ENCODE data around the gene SUGCT.

SUGCT gene

GRCh38 chr7:40329601-40330153 is 194.9 kb downstream of the SUGCT start:
- ATAC-seq (no peak), DNase-seq (no peak)

GRCh38 chr7:40330408-40330807 is 195.6 kb downstream of the SUGCT start:
- no peak for ATAC-seq

GRCh38 chr7:40331915-40332314 is 197.1 kb downstream of the SUGCT start:
- ATAC-seq, result no peak
- no peak for DNase-seq

More at GRCh38 chr7:40330408-40330807, 195.6 kb downstream of the SUGCT start:
- no peak for DNase-seq

GRCh38 chr7:40332516-40332915 is 197.7 kb downstream of the SUGCT start:
- no peak for DNase-seq

GRCh38 chr7:40341836-40342235 is 207.0 kb downstream of the SUGCT start:
- no peak for DNase-seq
- no peak for ATAC-seq

More at GRCh38 chr7:40332516-40332915, 197.7 kb downstream of the SUGCT start:
- ATAC-seq, result no peak

GRCh38 chr7:40346554-40346953 is 211.7 kb downstream of the SUGCT start:
- no peak for ATAC-seq

GRCh38 chr7:40348126-40348728 is 213.4 kb downstream of the SUGCT start:
- DNase-seq, result no peak
- no peak for ATAC-seq

More at GRCh38 chr7:40346554-40346953, 211.7 kb downstream of the SUGCT start:
- DNase-seq, result no peak

GRCh38 chr7:40350100-40350499 is 215.3 kb downstream of the SUGCT start:
- DNase-seq (no peak), ATAC-seq (no peak)

GRCh38 chr7:40354711-40355110 is 219.9 kb downstream of the SUGCT start:
- ATAC-seq, result no peak

GRCh38 chr7:40356312-40356711 is 221.5 kb downstream of the SUGCT start:
- ATAC-seq, result no peak
- DNase-seq, result no peak

More at GRCh38 chr7:40354711-40355110, 219.9 kb downstream of the SUGCT start:
- DNase-seq, result no peak

GRCh38 chr7:40356871-40357709 is 222.3 kb downstream of the SUGCT start:
- no peak for DNase-seq
- no peak for ATAC-seq

- ATAC-seq, result no peak
Measured at GRCh38 chr7:40369641-40370277, 235.0 kb downstream of the SUGCT start.

GRCh38 chr7:40371806-40372440 is 237.1 kb downstream of the SUGCT start:
- no peak for ATAC-seq

More at GRCh38 chr7:40369641-40370277, 235.0 kb downstream of the SUGCT start:
- no peak for DNase-seq

GRCh38 chr7:40374575-40374974 is 239.8 kb downstream of the SUGCT start:
- ATAC-seq (no peak), DNase-seq (no peak)

More at GRCh38 chr7:40371806-40372440, 237.1 kb downstream of the SUGCT start:
- no peak for DNase-seq

GRCh38 chr7:40380111-40380510 is 245.3 kb downstream of the SUGCT start:
- ATAC-seq (no peak), DNase-seq (no peak)

- no peak for DNase-seq
- no peak for ATAC-seq
Measured at GRCh38 chr7:40382145-40382544, 247.3 kb downstream of the SUGCT start.

- DNase-seq (no peak), ATAC-seq (no peak)
Measured at GRCh38 chr7:40393660-40394059, 258.9 kb downstream of the SUGCT start.

- no peak for DNase-seq
- no peak for ATAC-seq
Measured at GRCh38 chr7:40394400-40394799, 259.6 kb downstream of the SUGCT start.

- DNase-seq, result no peak
- no peak for ATAC-seq
Measured at GRCh38 chr7:40400525-40400924, 265.7 kb downstream of the SUGCT start.

- DNase-seq (no peak), ATAC-seq (no peak)
Measured at GRCh38 chr7:40401406-40401805, 266.6 kb downstream of the SUGCT start.

GRCh38 chr7:40402661-40403060 is 267.9 kb downstream of the SUGCT start:
- ATAC-seq (no peak), DNase-seq (no peak)
